Trophoblast cell (in vitro differentiated cells and primary cell): ENCODE measurements around the gene RCOR3.

ENCODE experiments used
- DNase-seq, 2 donors: peaks; one replicate each; pipeline ENCODE4 v3.0.0-alpha.2; 2016
- H2AFZ ChIP-seq: 2 replicates; pipeline ENCODE4 v1.6.1; 2013; ENCODE audit warnings: low read length, moderate library complexity, mild to moderate bottlenecking; ENCODE audit not compliant: insufficient read depth, poor library complexity
- H2AK5ac ChIP-seq: 2 replicates; pipeline ENCODE4 v1.6.1; 2013; ENCODE audit warnings: mild to moderate bottlenecking, low read length
- H2BK120ac ChIP-seq: 2 replicates; pipeline ENCODE4 v1.6.1; 2013; ENCODE audit warnings: low read length, mild to moderate bottlenecking, moderate library complexity; ENCODE audit not compliant: insufficient read depth, poor library complexity
- H2BK12ac ChIP-seq: 2 replicates; pipeline ENCODE4 v1.6.1; 2013; ENCODE audit warnings: mild to moderate bottlenecking, low read length, moderate library complexity
- H2BK5ac ChIP-seq: 2 replicates; pipeline ENCODE4 v1.6.1; 2013; ENCODE audit warnings: low read length, low read depth, moderate library complexity, mild to moderate bottlenecking; ENCODE audit not compliant: poor library complexity
- H3K14ac ChIP-seq: 2 replicates; pipeline ENCODE4 v1.6.1; 2013; ENCODE audit warnings: mild to moderate bottlenecking, low read length
- H3K18ac ChIP-seq: 2 replicates; pipeline ENCODE4 v1.6.1; 2013; ENCODE audit warnings: mild to moderate bottlenecking, low read length
- H3K23ac ChIP-seq: 2 replicates; pipeline ENCODE4 v1.6.1; 2013; ENCODE audit warnings: low read length
- H3K27ac ChIP-seq: 2 replicates; pipeline ENCODE4 v1.5.1; 2013; ENCODE audit warnings: low read depth, mild to moderate bottlenecking, inconsistent platforms, low read length, moderate library complexity
- H3K27me3 ChIP-seq: 2 replicates; pipeline ENCODE4 v1.6.1; 2013; ENCODE audit warnings: inconsistent platforms, mild to moderate bottlenecking, low read length, moderate library complexity; ENCODE audit not compliant: insufficient read depth
- H3K36me3 ChIP-seq, 2 experiments: 1 replicate in 1 of 2; 2 replicates in 1 of 2; pipeline ENCODE4 v1.6.1; 2013; ENCODE audit warnings: low read length in 2 of 2, mild to moderate bottlenecking in 2 of 2, moderate library complexity in 1 of 2; ENCODE audit not compliant: insufficient read depth in 2 of 2, control insufficient read depth in 1 of 2
- H3K4ac ChIP-seq: 2 replicates; pipeline ENCODE4 v1.6.1; 2013; ENCODE audit warnings: low read depth, mild to moderate bottlenecking, low read length, moderate library complexity
- H3K4me1 ChIP-seq, 2 experiments: 1 replicate in 1 of 2; 2 replicates in 1 of 2; pipeline ENCODE4 v1.6.1; 2013; ENCODE audit warnings: low read length in 2 of 2, mild to moderate bottlenecking in 2 of 2, moderate library complexity in 1 of 2; ENCODE audit not compliant: insufficient read depth in 2 of 2, control insufficient read depth in 1 of 2
- H3K4me2 ChIP-seq: 2 replicates; pipeline ENCODE4 v1.6.1; 2013; ENCODE audit warnings: inconsistent platforms, mild to moderate bottlenecking, low read length, moderate library complexity
- H3K4me3 ChIP-seq: 2 replicates; pipeline ENCODE4 v1.5.1; 2013; ENCODE audit warnings: mild to moderate bottlenecking, low read depth, low read length, inconsistent platforms
- H3K79me1 ChIP-seq: one replicate; pipeline ENCODE4 v1.6.1; 2013; ENCODE audit warnings: low read length
- H3K79me2 ChIP-seq: 2 replicates; pipeline ENCODE4 v1.6.1; 2013; ENCODE audit warnings: low read length, mild to moderate bottlenecking; ENCODE audit not compliant: control insufficient read depth, insufficient read depth, poor library complexity
- H3K9ac ChIP-seq: 2 replicates; pipeline ENCODE4 v1.6.1; 2013; ENCODE audit warnings: mild to moderate bottlenecking, low read length
- H3K9me3 ChIP-seq: 2 replicates; pipeline ENCODE4 v1.6.1; 2013; ENCODE audit warnings: low read depth, mild to moderate bottlenecking, control low read depth, inconsistent platforms, low read length; ENCODE audit not compliant: insufficient read depth
- H4K12ac ChIP-seq: 2 replicates; pipeline ENCODE4 v1.6.1; 2013; ENCODE audit warnings: low read depth, mild to moderate bottlenecking, low read length, moderate library complexity
- H4K8ac ChIP-seq: 2 replicates; pipeline ENCODE4 v1.6.1; 2013; ENCODE audit warnings: low read depth, mild to moderate bottlenecking, low read length, moderate library complexity
- H4K91ac ChIP-seq: one replicate; pipeline ENCODE4 v1.6.1; 2013; ENCODE audit warnings: low read depth, mild to moderate bottlenecking, low read length, moderate library complexity
- WGBS: extraction: QIAGEN DNeasy Blood & Tissue Kit; methylation state at CpG from one replicate; pipeline ENCODE4 v1.1.7; 2013; ENCODE audit warnings: missing lambda C conversion rate; ENCODE audit not compliant: insufficient read length, insufficient coverage; ENCODE audit errors: extremely low coverage; 5-methylcytosine and 5-hydroxymethylcytosine counted together

The RCOR3 gene

DNA sequence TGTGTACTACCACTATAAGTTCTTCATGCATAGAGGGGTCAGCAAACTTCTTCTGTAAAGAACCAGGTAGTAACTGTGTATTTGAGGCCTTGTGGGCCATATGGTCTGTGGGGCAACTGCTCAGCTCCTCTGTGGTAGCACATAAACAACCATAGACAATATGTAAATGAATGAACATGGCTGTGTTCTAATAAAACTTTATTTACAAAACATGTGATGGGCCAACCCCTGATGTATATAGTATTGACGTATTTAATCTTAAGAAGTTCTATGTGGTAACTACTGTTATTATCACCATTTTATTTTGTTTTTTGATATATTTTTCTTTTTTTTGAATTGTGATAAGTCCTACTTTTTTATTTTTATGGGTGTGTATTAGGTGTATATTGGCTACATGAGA is 82.8 kb downstream of the RCOR3 start:
- Histone ChIP-seq H3K9me3 (no peaks in the 10 kb centered on the region), H3K79me2 (no peaks in the 10 kb centered on the region), H3K27me3 (no peaks in the 10 kb centered on the region), H2BK5ac (no peak overlapping the region), H3K4ac (no peak overlapping the region), H2AFZ (no peak overlapping the region), H3K4me3 (no peak overlapping the region), H3K14ac (no peak overlapping the region), H3K9ac (no peak overlapping the region), H4K12ac (no peak overlapping the region), H3K27ac (no peak overlapping the region), H3K23ac (no peak overlapping the region), H4K91ac (no peak overlapping the region), H4K8ac (no peak overlapping the region), H3K36me3 (no peaks in the 10 kb centered on the region), H2BK12ac (no peak overlapping the region), H2AK5ac (no peak overlapping the region), H3K18ac (no peak overlapping the region), H3K79me1 (no peaks in the 10 kb centered on the region), H3K4me2 (no peak overlapping the region), H3K4me1 (peaks cover 3 to 11% of the 10 kb centered on the region in 2 experiments), H2BK120ac (no peak overlapping the region)
- DNase-seq, result no peak
- no CpG with 5 or more reads among the region's 1 CpG for WGBS

DNA sequence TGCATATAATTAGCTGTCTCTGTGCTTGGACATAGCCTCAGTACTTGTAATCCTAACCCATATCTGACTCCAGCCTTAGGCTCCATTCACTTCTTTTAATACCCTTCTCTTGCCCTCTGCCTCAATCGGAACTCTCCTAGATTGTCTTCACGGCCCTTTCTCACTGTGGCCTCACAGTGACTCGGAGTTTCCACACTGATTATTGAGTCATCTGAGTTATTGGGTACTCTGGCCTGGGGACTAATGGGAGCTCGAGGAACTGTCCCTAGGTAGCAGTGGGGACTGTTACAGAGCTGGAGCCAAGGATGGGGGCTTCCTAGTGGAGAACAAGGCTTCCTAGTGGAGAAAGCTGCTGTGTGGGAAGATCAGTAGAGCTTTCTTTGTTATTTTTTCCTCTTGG is 84.4 kb downstream of the RCOR3 start:
- Histone ChIP-seq H3K18ac (no peak overlapping the region), H4K12ac (no peak overlapping the region), H3K27ac (no peak overlapping the region), H3K4me1 (peaks cover 3 to 11% of the 10 kb centered on the region in 2 experiments), H2AK5ac (no peak overlapping the region), H3K4me3 (no peak overlapping the region), H3K79me1 (no peaks in the 10 kb centered on the region), H3K4ac (no peak overlapping the region), H2BK12ac (no peak overlapping the region), H3K14ac (no peak overlapping the region), H3K27me3 (no peaks in the 10 kb centered on the region), H3K36me3 (no peaks in the 10 kb centered on the region), H4K8ac (no peak overlapping the region), H3K23ac (no peak overlapping the region), H2BK5ac (no peak overlapping the region), H2BK120ac (no peak overlapping the region), H2AFZ (no peak overlapping the region), H3K9me3 (no peaks in the 10 kb centered on the region), H3K4me2 (no peak overlapping the region), H3K79me2 (no peaks in the 10 kb centered on the region), H4K91ac (no peak overlapping the region), H3K9ac (no peak overlapping the region)
- WGBS, result no CpG with 5 or more reads among the region's 4 CpGs
- no peak for DNase-seq

DNA sequence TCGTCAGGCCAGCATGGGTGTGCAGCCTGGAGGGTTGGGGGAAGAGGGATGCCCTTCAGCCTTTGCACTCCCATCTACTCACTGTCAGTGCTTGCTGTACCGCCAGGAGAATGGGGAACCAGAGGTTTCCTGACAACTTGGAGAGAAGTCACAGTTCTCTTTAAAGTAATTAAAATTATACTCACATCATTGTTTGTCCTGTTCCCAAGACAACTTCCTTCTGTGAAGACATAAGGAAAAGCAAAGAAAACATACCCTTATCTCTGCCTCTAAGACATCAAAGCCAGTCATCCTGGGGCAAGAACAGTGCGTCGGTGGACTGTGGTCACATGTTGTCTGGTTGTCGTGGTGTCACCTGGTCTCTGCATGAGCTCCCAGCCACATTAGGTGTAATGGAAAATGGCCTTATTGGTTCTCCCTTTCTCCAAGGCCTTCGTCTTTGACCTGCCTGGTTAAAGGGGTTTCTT is 85.0 kb downstream of the RCOR3 start:
- no peaks in the 10 kb centered on the region for H3K36me3 ChIP-seq
- H2BK5ac ChIP-seq, result no peak overlapping the region
- H3K79me1 ChIP-seq, result no peaks in the 10 kb centered on the region
- H2AK5ac ChIP-seq, result no peak overlapping the region
- H3K4me3 ChIP-seq, result no peak overlapping the region
- H3K9me3 ChIP-seq, result no peaks in the 10 kb centered on the region
- H3K27ac ChIP-seq, result no peak overlapping the region
- H3K23ac ChIP-seq, result no peak overlapping the region
- WGBS, result no CpG with 5 or more reads among the region's 6 CpGs
- H3K27me3 ChIP-seq, result no peaks in the 10 kb centered on the region
- H3K4ac ChIP-seq, result no peak overlapping the region
- H4K91ac ChIP-seq, result no peak overlapping the region
- no peak overlapping the region for H2BK12ac ChIP-seq
- no peak overlapping the region for H3K4me2 ChIP-seq
- no peak overlapping the region for H3K18ac ChIP-seq
- H4K8ac ChIP-seq, result no peak overlapping the region
- no peak overlapping the region for H3K9ac ChIP-seq
- no peak overlapping the region for H3K14ac ChIP-seq
- H3K79me2 ChIP-seq, result no peaks in the 10 kb centered on the region
- H2BK120ac ChIP-seq, result no peak overlapping the region
- DNase-seq, result peak in 1 of 2 donors; percentile 1
- no peak overlapping the region for H4K12ac ChIP-seq
- H3K4me1 ChIP-seq, result peaks cover 3 to 11% of the 10 kb centered on the region in 2 experiments
- no peak overlapping the region for H2AFZ ChIP-seq

DNA sequence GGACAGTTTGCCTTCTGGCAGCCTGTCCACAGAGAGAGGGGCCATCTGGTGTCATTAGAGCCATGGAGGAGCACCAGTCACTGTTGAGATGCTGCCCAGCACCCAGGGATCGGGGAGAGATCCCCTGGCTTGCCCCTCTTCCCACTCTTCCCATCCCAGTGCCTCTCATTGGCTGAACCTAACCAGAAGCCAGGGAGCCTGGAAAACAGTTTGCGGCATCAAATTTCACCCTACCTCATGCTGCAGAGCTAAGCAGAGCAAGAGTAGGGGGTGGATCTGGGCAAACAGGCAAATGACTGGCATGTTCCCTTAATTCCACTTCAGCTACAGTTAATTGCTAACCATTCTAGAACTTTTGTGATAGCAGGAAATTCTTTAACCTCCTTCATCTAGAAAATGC is 86.6 kb downstream of the RCOR3 start:
- Histone ChIP-seq H2BK5ac (no peak overlapping the region), H3K4ac (no peak overlapping the region), H3K4me3 (no peak overlapping the region), H3K79me1 (no peaks in the 10 kb centered on the region), H4K91ac (no peak overlapping the region), H3K14ac (no peak overlapping the region), H3K27ac (no peak overlapping the region), H4K12ac (no peak overlapping the region), H3K9ac (no peak overlapping the region), H4K8ac (no peak overlapping the region), H3K36me3 (no peaks in the 10 kb centered on the region), H2BK12ac (no peak overlapping the region), H3K23ac (no peak overlapping the region), H2AK5ac (no peak overlapping the region), H3K4me2 (no peak overlapping the region), H3K4me1 (peaks cover 0 to 6% of the 10 kb centered on the region in 2 experiments), H3K27me3 (no peaks in the 10 kb centered on the region), H2BK120ac (no peak overlapping the region), H3K9me3 (no peaks in the 10 kb centered on the region), H3K18ac (no peak overlapping the region), H3K79me2 (no peaks in the 10 kb centered on the region), H2AFZ (no peak overlapping the region)
- no CpG with 5 or more reads among the region's 2 CpGs for WGBS
- no peak for DNase-seq
